GM12878 (cell line): ENCODE measurements around the gene KIF26A. TPM values are rescaled to one million over a fixed set of nuclear protein-coding genes. Genes with fewer than 3 reads are reported as not detected.

Experiments used
- ATAC-seq: fragments of 200-7000 bp; cut with Tn5 transposase; 3 replicates; pipeline ENCODE4 v1.9.1; 2020; ENCODE audit warnings: mild to moderate bottlenecking, moderate library complexity
- BruUV-seq: library from RNA; stranded (reverse); fragments of 400-500 nt; replicated peaks from 2 replicates; lab custom pipeline; 2021; lab: Mats Ljungman, UMichigan
- CTCF ChIA-PET: fragments of 300-600 bp; sonication (Branson Sonifier 250); formaldehyde crosslinking; extraction: SDS; loops from one replicate; lab custom pipeline; 2021; ENCODE audit warnings: inconsistent platforms; lab: Yijun Ruan, JAX
- POLR2A ChIA-PET: fragments of 350-600 bp; formaldehyde crosslinking; extraction: SDS; loops from one replicate; lab custom pipeline; 2021; ENCODE audit warnings: inconsistent platforms; lab: Charles Lee
- RAD21 ChIA-PET: fragments of 300-600 bp; sonication (Branson Sonifier 250); formaldehyde crosslinking; loops from one replicate; lab custom pipeline; 2023; ENCODE audit warnings: antibody characterized with exemption; ENCODE audit not compliant: unreplicated experiment; lab: Charles Lee
- SMC1A ChIA-PET: fragments of 300-600 bp; sonication (Branson Sonifier 250); formaldehyde crosslinking; loops from one replicate; lab custom pipeline; 2023; ENCODE audit not compliant: unreplicated experiment, uncharacterized antibody; lab: Charles Lee
- DNase-seq: peaks from one replicate; pipeline ENCODE4 v3.0.0-alpha.2; 2011; ENCODE audit warnings: low read depth, low spot score
- FAIRE-seq: peaks from 3 replicates; lab custom pipeline; 2011; peaks lifted over from hg19 to GRCh38; lab: Jason Lieb, UNC
- H2AFZ ChIP-seq: 2 replicates; pipeline ENCODE4 v1.6.0; 2011; ENCODE audit warnings: low read depth, low read length, control low read depth; ENCODE audit not compliant: control insufficient read depth
- H3K27ac ChIP-seq: 2 replicates; pipeline ENCODE4 v1.5.1; 2011; ENCODE audit warnings: control low read depth; ENCODE audit not compliant: control insufficient read depth, insufficient read depth
- H3K27me3 ChIP-seq, 2 experiments: replicated peaks in 1 of 2; 2 replicates each; pipeline versions ENCODE4 v1.6.0 to v1.6.1; 2011; ENCODE audit warnings: low read length in 1 of 2; ENCODE audit not compliant: control insufficient read depth in 2 of 2, insufficient read depth in 2 of 2
- H3K36me3 ChIP-seq, 2 experiments: 2 replicates each; pipeline ENCODE4 v1.5.1; 2011; ENCODE audit warnings: low read length in 1 of 2; ENCODE audit not compliant: control insufficient read depth in 2 of 2, insufficient read depth in 2 of 2
- H3K4me1 ChIP-seq: 2 replicates; pipeline ENCODE4 v1.6.1; 2011; ENCODE audit warnings: mild to moderate bottlenecking, low read length, moderate library complexity, mixed read lengths; ENCODE audit not compliant: control insufficient read depth, insufficient read depth
- H3K4me2 ChIP-seq: 2 replicates; pipeline ENCODE4 v1.6.0; 2011; ENCODE audit warnings: control low read depth; ENCODE audit not compliant: control insufficient read depth, insufficient read depth
- H3K4me3 ChIP-seq: fragments of 200-600 bp; sonication (generic); 2 replicates; pipeline ENCODE4 v1.5.1; 2016
- H3K79me2 ChIP-seq: 2 replicates; pipeline ENCODE4 v1.6.0; 2011; ENCODE audit warnings: low read length; ENCODE audit not compliant: control insufficient read depth, insufficient read depth
- H3K9ac ChIP-seq: 2 replicates; pipeline ENCODE4 v1.8.0; 2011; ENCODE audit warnings: low read length, control low read depth, mixed read lengths; ENCODE audit not compliant: control insufficient read depth, insufficient read depth
- H3K9me3 ChIP-seq: replicated peaks from 3 replicates; pipeline ENCODE4 v1.5.1; 2011; ENCODE audit warnings: mild to moderate bottlenecking, low read length; ENCODE audit not compliant: control insufficient read depth, insufficient read depth
- H4K20me1 ChIP-seq: 2 replicates; pipeline ENCODE4 v1.6.0; 2011; ENCODE audit not compliant: control insufficient read depth, insufficient read depth
- FOS ChIP-seq: IDR thresholded peaks from 3 replicates; pipeline ENCODE4 v1.6.1; 2011; ENCODE audit warnings: borderline replicate concordance; ENCODE audit not compliant: insufficient read length; ENCODE audit errors: extremely low read depth
- NR2C2 ChIP-seq: IDR thresholded peaks from 2 replicates; pipeline ENCODE4 v1.6.1; 2011; ENCODE audit warnings: borderline replicate concordance, low read depth; ENCODE audit not compliant: control insufficient read depth, insufficient read length
- RAD51 ChIP-seq: fragments of 450-650 bp; IDR thresholded peaks from 2 replicates; pipeline ENCODE4 v1.6.1; 2016; ENCODE audit warnings: moderate library complexity, mild to moderate bottlenecking, inconsistent platforms
- SMAD1 ChIP-seq: fragments of 450-650 bp; IDR thresholded peaks from 2 replicates; pipeline ENCODE4 v1.6.1; 2018; ENCODE audit warnings: mild to moderate bottlenecking, low read depth; ENCODE audit not compliant: partially characterized antibody
- WGBS: methylation state at CpG from one replicate; pipeline ENCODE4 v1.1.6; 2016; ENCODE audit warnings: low lambda C conversion rate; ENCODE audit not compliant: insufficient replicate concordance, insufficient coverage; ENCODE audit errors: missing lambda C conversion rate; 5-methylcytosine and 5-hydroxymethylcytosine counted together
- in situ Hi-C: fragments of 300-500 bp; cut with MboI; formaldehyde crosslinking; loops from 9 replicates; pipeline ENCODE4 v1.14.3; 2018; ENCODE audit warnings: mixed read lengths
- intact Hi-C: fragments of 100-400 bp; cut with micrococcal nuclease; formaldehyde crosslinking; loops from one replicate; pipeline ENCODE4 v1.14.2; 2022; ENCODE audit not compliant: unreplicated experiment
- polyA plus RNA-seq, 11 experiments: library from polyadenylated mRNA; depleted of rRNA in 4 of 11; unstranded in 6 of 11; stranded (reverse) in 5 of 11; fragments of >200 nt; fragmentation: Nextera tagmentation in 4 of 11; fragmentation: Illumina TruSeq in 1 of 11; extraction: Ambion mirVana in 4 of 11; extraction: Trizol in 1 of 11; gene quantifications; 1 replicate in 1 of 11; 2 replicates in 10 of 11; pipeline versions ENCODE4 v1.2.1 to v1.2.3, GENCODE V29; 2011 to 2016; ENCODE audit warnings: inconsistent platforms in 2 of 11, missing spikeins in 2 of 11, low read depth in 1 of 11
- total RNA-seq, 4 experiments: library from RNA; depleted of rRNA in 3 of 4; stranded (reverse); fragments of >200 nt in 3 of 4; fragmentation: Illumina TruSeq in 1 of 4; extraction: Trizol in 1 of 4; gene quantifications; 2 replicates each; pipeline versions ENCODE4 v1.2.1 to v1.2.3, GENCODE V29; 2013 to 2021
- TF ChIP-seq, protein P1 (sequence below): IDR thresholded peaks from 2 replicates; pipeline ENCODE4 v1.6.1; 2011; ENCODE audit warnings: low read depth, mild to moderate bottlenecking, low read length, moderate library complexity, borderline replicate concordance; ENCODE audit errors: extremely low read depth

The KIF26A gene
- total and polyA plus RNA-seq, 10 of the 15 experiments (the other 5 are each of a cell fraction or from before 2014, with no cell fraction given) = 0.05 TPM; not detected in 9

DNA sequence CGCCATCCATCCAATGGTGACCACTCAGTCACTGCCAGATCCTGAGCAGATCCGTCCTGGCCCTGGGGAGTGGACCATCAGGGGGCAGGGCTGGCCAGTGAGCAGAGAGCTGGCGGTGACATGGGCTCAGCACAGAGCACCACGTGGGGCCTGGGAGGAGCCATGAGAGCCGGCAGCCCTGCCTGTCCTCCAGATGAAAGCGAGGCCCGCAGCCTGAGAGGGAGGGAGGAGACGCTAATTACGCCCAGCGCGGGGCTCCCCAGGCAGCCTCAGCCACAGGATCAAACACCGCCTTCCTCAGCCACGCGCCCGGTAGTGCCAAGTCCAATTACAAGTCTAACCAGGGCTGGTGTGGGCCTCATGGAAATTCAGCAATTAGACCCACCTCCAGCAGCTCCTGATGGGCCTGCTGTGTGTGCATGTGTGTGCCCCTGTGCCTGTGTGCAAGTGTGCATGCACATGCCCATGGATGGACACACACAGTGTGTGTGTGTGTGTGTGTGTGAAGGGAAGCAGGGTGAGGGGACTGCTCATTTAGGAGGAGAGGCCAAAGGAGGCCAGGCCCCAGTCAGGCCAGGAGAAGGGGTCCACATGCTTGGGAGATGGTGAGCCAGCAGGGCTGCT lies 68.0 kb downstream of the KIF26A start:
- Histone ChIP-seq H3K4me1 (no peaks in the 10 kb centered on the region), H3K9ac (no peak overlapping the region), H3K36me3 (no peaks in the 10 kb centered on the region), H3K9me3 (no peaks in the 10 kb centered on the region), H2AFZ (no peak overlapping the region), H4K20me1 (no peaks in the 10 kb centered on the region), H3K79me2 (no peaks in the 10 kb centered on the region), H3K27me3 (no peaks in the 10 kb centered on the region), H3K27ac (no peak overlapping the region), H3K4me2 (no peak overlapping the region), H3K4me3 (no peak overlapping the region)
- CTCF ChIA-PET = interaction anchor here (0.7 kb wide), 1 partner anchor 756 kb away, joined by 3 read pairs; no protein-coding TSS in a partner anchor
- FAIRE-seq (no peak), ATAC-seq (no peak), DNase-seq (no peak)
- WGBS = 48% methylated on average over 15 of the region's 15 CpGs
- SMC1A ChIA-PET = no interaction called here
- TF ChIP-seq, protein P1, sequence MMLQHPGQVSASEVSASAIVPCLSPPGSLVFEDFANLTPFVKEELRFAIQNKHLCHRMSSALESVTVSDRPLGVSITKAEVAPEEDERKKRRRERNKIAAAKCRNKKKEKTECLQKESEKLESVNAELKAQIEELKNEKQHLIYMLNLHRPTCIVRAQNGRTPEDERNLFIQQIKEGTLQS = no peak
- TF ChIP-seq RAD51 (no peak), SMAD1 (no peak), NR2C2 (no peak), FOS (no peak)
- no TSS peak for BruUV-seq
- RAD21 ChIA-PET = no interaction called here
- POLR2A ChIA-PET = no interaction called here
- intact Hi-C loops = no loop called here
- in situ Hi-C loops = no loop called here
